ENCODE measurements around the gene CERS5.
A peak's percentile ranks its signal among the peaks of the same experiment; 100 is the strongest.

CERS5 gene

GRCh38 chr12:50123203-50123602 lies 44.0 kb downstream of the CERS5 start:
- no peak for DNase-seq

GRCh38 chr12:50121641-50122040 lies 45.5 kb downstream of the CERS5 start:
- no peak for DNase-seq

GRCh38 chr12:50120953-50121352 lies 46.2 kb downstream of the CERS5 start:
- DNase-seq = no peak

GRCh38 chr12:50120521-50120920 lies 46.6 kb downstream of the CERS5 start:
- no peak for DNase-seq

- DNase-seq = no peak
Observed at GRCh38 chr12:50119387-50119786, 47.8 kb downstream of the CERS5 start.

GRCh38 chr12:50117057-50117622 lies 50.0 kb downstream of the CERS5 start:
- no peak for DNase-seq

GRCh38 chr12:50112456-50113218 lies 54.5 kb downstream of the CERS5 start:
- peak in 1 of 6 experiments; percentile 40 for DNase-seq

GRCh38 chr12:50111693-50112455 lies 55.3 kb downstream of the CERS5 start, which contains the start of gene COX14:
COX14 (plus strand) TSS chr12:50112236; CDS start chr12:50120044, 7,808 bp downstream.
- peak; percentile 97 to 100 (median 99) for DNase-seq

GRCh38 chr12:50111395-50111692 lies 55.8 kb downstream of the CERS5 start:
- DNase-seq = no peak

- DNase-seq = no peak
Observed at GRCh38 chr12:50110762-50111351, 56.3 kb downstream of the CERS5 start.

GRCh38 chr12:50110127-50110761 lies 56.9 kb downstream of the CERS5 start:
- DNase-seq = no peak

- DNase-seq = no peak
Observed at GRCh38 chr12:50109319-50109718, 57.9 kb downstream of the CERS5 start.

- no peak for DNase-seq
Observed at GRCh38 chr12:50107416-50108268, 59.5 kb downstream of the CERS5 start.

GRCh38 chr12:50106907-50107306 lies 60.3 kb downstream of the CERS5 start:
- no peak for DNase-seq

GRCh38 chr12:50105913-50106450 lies 61.2 kb downstream of the CERS5 start:
- no peak for DNase-seq

GRCh38 chr12:50104417-50105366 lies 62.5 kb downstream of the CERS5 start:
- no peak for DNase-seq

- no peak for DNase-seq
Observed at GRCh38 chr12:50103767-50104321, 63.3 kb downstream of the CERS5 start, which contains the start of gene GPD1. GPD1 (plus strand) TSS chr12:50104008; CDS start chr12:50104051, 43 bp downstream.

GRCh38 chr12:50103351-50103750 lies 63.8 kb downstream of the CERS5 start:
- DNase-seq = no peak

GRCh38 chr12:50102646-50103309 lies 64.4 kb downstream of the CERS5 start:
- no peak for DNase-seq

- DNase-seq = no peak
Observed at GRCh38 chr12:50102131-50102531, 65.0 kb downstream of the CERS5 start.
